Measurements from ENCODE around the gene EPS8L3. TPM values are rescaled to one million over a fixed set of nuclear protein-coding genes. Genes with fewer than 3 reads are reported as not detected.
"Not testable (repeated sequence)": the region's sequence is repeated elsewhere in the genome, so short reads cannot be mapped to it uniquely, and the experiment has no call there.

Gene EPS8L3
- total and polyA plus RNA-seq, 11 donors = 0.25 to 0.75 (median 0.30) TPM; not detected in 5

- Histone ChIP-seq H3K9me3 (peaks cover 0 to under 1% (median 0%) of the 10 kb centered on the region in 12 donors), H3K4me3 (no peak overlapping the region), H3K36me3 (no peaks in the 10 kb centered on the region), H3K27me3 (peaks cover 0 to 7% (median 0%) of the 10 kb centered on the region in 9 donors), H3K4me1 (peaks cover 0 to 8% (median 0%) of the 10 kb centered on the region in 12 donors), H3K27ac (no peak overlapping the region)
- ATAC-seq (no peak), DNase-seq (no peak)
- WGBS, 4 donors = 86 to 92% (median 88%) methylated on average over 12 of the region's 12 CpGs
- intact Hi-C loops (cut with DNase I) = loop anchor here in 3 of 10 donors (5.0 kb wide), 1 partner anchor 57 kb away; no protein-coding TSS in a partner anchor
- TF ChIP-seq POLR2A (IDR thresholded peaks at IDR 0.05) (no peak), CTCF (IDR thresholded peaks at IDR 0.05) (no peak)
Measured at GRCh38 chr1:109714661-109715372, 48.9 kb downstream of the EPS8L3 start.

GRCh38 chr1:109713636-109714035 lies 50.1 kb downstream of the EPS8L3 start:
- Histone ChIP-seq H3K9me3 (peaks cover 0 to 12% (median 3%) of the 10 kb centered on the region in 12 donors), H3K27ac (no peak overlapping the region), H3K27me3 (peaks cover 0 to 7% (median 0%) of the 10 kb centered on the region in 9 donors), H3K4me3 (no peak overlapping the region), H3K4me1 (peaks cover 0 to 8% (median 0%) of the 10 kb centered on the region in 12 donors), H3K36me3 (no peaks in the 10 kb centered on the region)
- 83 to 97% (median 87%) methylated on average over 4 to 5 of the region's 5 CpGs for WGBS, 4 donors
- intact Hi-C loops (cut with DNase I) = no loop called here
- DNase-seq = no peak
- no peak for TF ChIP-seq POLR2A (IDR thresholded peaks at IDR 0.05)
- no peak for TF ChIP-seq CTCF (IDR thresholded peaks at IDR 0.05)
- no peak for ATAC-seq

GRCh38 chr1:109712321-109712864 lies 51.3 kb downstream of the EPS8L3 start:
- Histone ChIP-seq H3K27me3 (peaks cover 0 to 7% (median 0%) of the 10 kb centered on the region in 9 donors), H3K4me1 (peaks cover 0 to 8% (median 0%) of the 10 kb centered on the region in 12 donors), H3K36me3 (no peaks in the 10 kb centered on the region), H3K9me3 (peaks cover 0 to 19% (median 3%) of the 10 kb centered on the region in 12 donors), H3K4me3 (peak overlapping the region in 10 of 12 donors; percentile 24 to 56 (median 48)), H3K27ac (no peak overlapping the region)
- TF ChIP-seq POLR2A (IDR thresholded peaks at IDR 0.05) (no peak), CTCF (IDR thresholded peaks at IDR 0.05) (no peak)
- DNase-seq (no peak), ATAC-seq (peak in 3 of 4 donors; percentile 13 to 36 (median 28))
- WGBS, 4 donors = 60 to 88% (median 65%) methylated on average over 15 to 22 of the region's 22 CpGs
- intact Hi-C loops (cut with DNase I) = no loop called here

- intact Hi-C loops (cut with DNase I); H3K27me3 ChIP-seq; H3K4me1 ChIP-seq; H3K36me3 ChIP-seq: not testable (repeated sequence)
- Histone ChIP-seq H3K9me3 (peaks cover 0 to 19% (median 3%) of the 10 kb centered on the region in 12 donors), H3K4me3 (peak within 1 kb of the TSS in 10 of 12 donors; percentile 24 to 56 (median 48)), H3K27ac (peak within 1 kb of the TSS in 7 of 12 donors; percentile 24 to 88 (median 64))
- DNase-seq = peak in 3 of 5 donors; percentile 33 to 56 (median 37)
- 18 to 56% (median 25%) methylated on average over 18 to 33 of the region's 33 CpGs for WGBS, 4 donors
- ATAC-seq = peak in 3 of 4 donors; percentile 61 to 82 (median 74)
Measured at GRCh38 chr1:109711593-109712320, 52.0 kb downstream of the EPS8L3 start, which contains the start of gene GSTM5. Gene GSTM5 (plus strand): TSS chr1:109712251. CDS start chr1:109712313, 62 bp downstream.

- H3K27ac ChIP-seq; H3K27me3 ChIP-seq; intact Hi-C loops (cut with DNase I); H3K4me3 ChIP-seq; H3K36me3 ChIP-seq; DNase-seq; H3K4me1 ChIP-seq: not testable (repeated sequence)
- peaks cover 0 to 19% (median 3%) of the 10 kb centered on the region in 12 donors for H3K9me3 ChIP-seq
- peak in 1 of 4 donors; percentile 32 for ATAC-seq
Measured at GRCh38 chr1:109709822-109710221, 53.9 kb downstream of the EPS8L3 start.

GRCh38 chr1:109708949-109709348 lies 54.8 kb downstream of the EPS8L3 start:
- DNase-seq; H3K4me1 ChIP-seq; H3K27ac ChIP-seq; H3K4me3 ChIP-seq; ATAC-seq; H3K36me3 ChIP-seq; H3K27me3 ChIP-seq; intact Hi-C loops (cut with DNase I): not testable (repeated sequence)
- WGBS, 4 donors = 65 to 83% (median 77%) methylated on average over 4 of the region's 4 CpGs
- H3K9me3 ChIP-seq = peaks cover 0 to 19% (median 3%) of the 10 kb centered on the region in 12 donors

Data from heart left ventricle (tissue), 16 donors.